ENCODE data around the gene C13orf46. TPM values are rescaled to one million over a fixed set of nuclear protein-coding genes. Genes with fewer than 3 reads are reported as not detected.

C13orf46 gene
- total and polyA plus RNA-seq, 2 donors (not counting 1 experiment from before 2014, with no cell fraction given), result 1.4 to 4.8 TPM

GRCh38 chr13:113929628-113930615, 44.0 kb downstream of the C13orf46 start:
- CTCF ChIA-PET, result no interaction called here
- H4K20me1 ChIP-seq (ENCODE audit: control insufficient read depth, insufficient read depth, low read length, poor library complexity, severe bottlenecking), result no peaks in the 10 kb centered on the region
- POLR2A ChIA-PET, result no interaction called here
- no peak overlapping the region for H3K4me2 ChIP-seq (replicated peaks; ENCODE audit: low read depth, low read length, poor library complexity, severe bottlenecking)
- ATAC-seq (ENCODE audit: low read depth), result no peak
- H3K9ac ChIP-seq (ENCODE audit: low read length), result no peak overlapping the region
- H3K4me3 ChIP-seq (ENCODE audit: control extremely low read depth in 1 of 5, extremely low read depth in 1 of 5, insufficient read depth in 1 of 5, low read depth in 2 of 5, low read length in 4 of 5), result no peak overlapping the region
- H2AFZ ChIP-seq (ENCODE audit: insufficient read depth, low read depth, low read length, poor library complexity, severe bottlenecking), result no peak overlapping the region
- 92% methylated on average over 34 of the region's 38 CpGs for WGBS (ENCODE audit: insufficient coverage)
- H3K9me3 ChIP-seq (ENCODE audit: control extremely low read depth in 1 of 3, control insufficient read depth in 2 of 3, insufficient read depth in 1 of 3, low read length in 2 of 3), result peaks cover 0 to 4% (median 0%) of the 10 kb centered on the region in 3 donors
- Mint-ChIP-seq H3K4me3 (no peak overlapping the region), H3K27ac (no peak overlapping the region), H3K4me1 (no peaks in the 10 kb centered on the region), H3K27me3 (peaks cover 37% of the 10 kb centered on the region), H3K9me3 (ENCODE audit: insufficient read depth) (no peaks in the 10 kb centered on the region)
- H3K36me3 ChIP-seq (replicated peaks in 1 of 2; ENCODE audit: control extremely low read depth in 1 of 2, control insufficient read depth in 1 of 2, extremely low read depth in 1 of 2, insufficient read depth in 2 of 2, low read length in 1 of 2), result no peaks in the 10 kb centered on the region
- peaks cover 0 to 9% (median 1%) of the 10 kb centered on the region in 4 experiments for H3K27me3 ChIP-seq (replicated peaks in 1 of 4; ENCODE audit: control extremely low read depth in 1 of 4, control insufficient read depth in 3 of 4, insufficient read depth in 4 of 4, low read length in 3 of 4)
- H3K79me2 ChIP-seq (ENCODE audit: control insufficient read depth, insufficient read depth, low read length), result no peaks in the 10 kb centered on the region
- TF ChIP-seq EZH2 (IDR thresholded peaks at IDR 0.05; ENCODE audit: borderline replicate concordance, insufficient read depth, low read depth, low read length, poor library complexity, severe bottlenecking) (no peak), CTCF (IDR thresholded peaks at IDR 0.05) (no peak)
- intact Hi-C loops (cut with micrococcal nuclease), result no loop called here
- H3K4me1 ChIP-seq (ENCODE audit: control insufficient read depth in 2 of 2, insufficient read depth in 2 of 2, low read length in 2 of 2), result no peaks in the 10 kb centered on the region
- DNase-seq, result no peak
- no peak overlapping the region for H3K27ac ChIP-seq (ENCODE audit: low read length in 2 of 2)

Measured in B cell (primary cell).